B cell (primary cell): ENCODE data around the gene CHST11.

Experiments
- EZH2 ChIP-seq: IDR thresholded peaks from 2 replicates; pipeline ENCODE4 v1.6.1; 2012; ENCODE audit warnings: borderline replicate concordance, low read depth, mild to moderate bottlenecking, moderate library complexity, low read length; ENCODE audit not compliant: insufficient read depth, poor library complexity, severe bottlenecking
- TF ChIP-seq, protein P1 (sequence below): fragments of 200-600 bp; IDR thresholded peaks from one replicate; pipeline ENCODE4 v1.8.0; 2022; ENCODE audit warnings: antibody characterized with exemption, mild to moderate bottlenecking

DNA sequence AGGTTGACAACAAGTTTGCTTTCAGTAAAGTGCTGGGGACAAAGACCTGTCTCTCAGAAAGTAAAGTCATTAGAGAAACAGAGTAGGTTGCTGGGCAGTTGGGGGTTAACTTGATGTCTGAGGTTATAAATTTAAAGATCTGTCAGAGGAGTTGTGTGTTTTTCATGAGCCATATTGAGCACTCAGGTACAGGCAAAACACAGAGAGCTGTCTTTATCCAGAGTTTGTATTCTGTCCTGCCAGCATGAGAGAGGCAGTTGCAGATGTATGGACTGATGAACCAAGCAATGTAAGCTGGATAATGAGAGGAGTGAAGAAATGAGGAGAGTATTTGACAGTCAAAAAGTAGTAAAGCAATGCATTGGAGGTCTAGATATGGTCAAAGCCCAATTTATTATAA is 344.7 kb downstream of the CHST11 start:
- TF ChIP-seq, protein P1, sequence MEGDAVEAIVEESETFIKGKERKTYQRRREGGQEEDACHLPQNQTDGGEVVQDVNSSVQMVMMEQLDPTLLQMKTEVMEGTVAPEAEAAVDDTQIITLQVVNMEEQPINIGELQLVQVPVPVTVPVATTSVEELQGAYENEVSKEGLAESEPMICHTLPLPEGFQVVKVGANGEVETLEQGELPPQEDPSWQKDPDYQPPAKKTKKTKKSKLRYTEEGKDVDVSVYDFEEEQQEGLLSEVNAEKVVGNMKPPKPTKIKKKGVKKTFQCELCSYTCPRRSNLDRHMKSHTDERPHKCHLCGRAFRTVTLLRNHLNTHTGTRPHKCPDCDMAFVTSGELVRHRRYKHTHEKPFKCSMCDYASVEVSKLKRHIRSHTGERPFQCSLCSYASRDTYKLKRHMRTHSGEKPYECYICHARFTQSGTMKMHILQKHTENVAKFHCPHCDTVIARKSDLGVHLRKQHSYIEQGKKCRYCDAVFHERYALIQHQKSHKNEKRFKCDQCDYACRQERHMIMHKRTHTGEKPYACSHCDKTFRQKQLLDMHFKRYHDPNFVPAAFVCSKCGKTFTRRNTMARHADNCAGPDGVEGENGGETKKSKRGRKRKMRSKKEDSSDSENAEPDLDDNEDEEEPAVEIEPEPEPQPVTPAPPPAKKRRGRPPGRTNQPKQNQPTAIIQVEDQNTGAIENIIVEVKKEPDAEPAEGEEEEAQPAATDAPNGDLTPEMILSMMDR, result no peak
- no peak for TF ChIP-seq EZH2
